ENCODE data around the gene TRAPPC2. TPM values are rescaled to one million over a fixed set of nuclear protein-coding genes. Genes with fewer than 3 reads are reported as not detected.
A peak's percentile ranks its signal among the peaks of the same experiment; 100 is the strongest.

Gene TRAPPC2
- total and polyA plus RNA-seq, 2 of the 13 experiments (the other 11 are each of a cell fraction or from before 2014, with no cell fraction given): 4.4 to 8.1 TPM

DNA sequence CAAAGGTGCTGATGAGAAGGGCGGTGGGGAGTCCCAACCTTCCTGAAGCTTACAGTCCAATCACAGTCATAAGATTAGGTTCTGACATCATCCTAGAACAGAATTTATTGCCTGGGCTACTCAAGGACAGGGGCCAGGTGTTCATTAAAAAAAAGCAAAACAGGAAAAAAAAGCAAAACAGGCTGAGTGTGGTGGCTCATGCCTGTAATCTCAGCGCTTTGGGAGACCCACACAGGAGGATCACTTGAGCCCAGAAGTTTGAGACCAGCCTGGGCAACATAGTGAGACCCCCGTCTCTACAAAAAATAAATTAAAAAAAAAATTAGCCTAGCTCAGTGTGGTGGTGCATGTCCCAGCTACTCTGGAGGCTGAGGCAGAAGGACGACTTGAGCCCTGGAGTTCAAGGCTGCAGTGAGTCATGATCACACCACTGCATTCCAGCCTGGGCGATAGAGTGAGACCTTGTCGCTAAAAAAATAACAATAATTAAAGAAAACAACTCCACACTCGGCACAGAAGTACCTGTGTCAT is 42.5 kb downstream of the TRAPPC2 start (continued):
- TF ChIP-seq CEBPG (CRISPR knock-in tag; IDR thresholded peaks at IDR 0.05) (no peak), ZNF121 (CRISPR knock-in tag; IDR thresholded peaks at IDR 0.05) (peak; percentile 59; the same call in 1 of the 2 replicates), SP2 (CRISPR knock-in tag; IDR thresholded peaks at IDR 0.05) (no peak), TEAD3 (CRISPR knock-in tag; optimal IDR thresholded peaks at IDR 0.05; ENCODE audit: borderline replicate concordance) (peak; percentile 48), RFXAP (CRISPR knock-in tag; IDR thresholded peaks at IDR 0.05; ENCODE audit: borderline replicate concordance) (no peak), ZNF326 (CRISPR knock-in tag; IDR thresholded peaks at IDR 0.05; ENCODE audit: borderline replicate concordance) (no peak), ZBTB21 (CRISPR knock-in tag; IDR thresholded peaks at IDR 0.05) (no peak), ZSCAN21 (CRISPR knock-in tag; IDR thresholded peaks at IDR 0.05; ENCODE audit: borderline replicate concordance) (no peak), SMAD1 (CRISPR knock-in tag; IDR thresholded peaks at IDR 0.05; ENCODE audit: borderline replicate concordance, low read depth) (no peak), ZNF674 (CRISPR knock-in tag; IDR thresholded peaks at IDR 0.05; ENCODE audit: low read depth) (no peak), ZNF672 (CRISPR knock-in tag; IDR thresholded peaks at IDR 0.05) (no peak), LCORL (IDR thresholded peaks at IDR 0.05) (no peak), LCORL (CRISPR knock-in tag; IDR thresholded peaks at IDR 0.05) (no peak), RARA (CRISPR knock-in tag; IDR thresholded peaks at IDR 0.05) (peak; percentile 29; the same call in 1 of the 2 replicates), MED13 (CRISPR knock-in tag; IDR thresholded peaks at IDR 0.05) (no peak), SOX5 (CRISPR knock-in tag; IDR thresholded peaks at IDR 0.05; ENCODE audit: borderline replicate concordance) (no peak)
- TF ChIP-seq, protein P1, sequence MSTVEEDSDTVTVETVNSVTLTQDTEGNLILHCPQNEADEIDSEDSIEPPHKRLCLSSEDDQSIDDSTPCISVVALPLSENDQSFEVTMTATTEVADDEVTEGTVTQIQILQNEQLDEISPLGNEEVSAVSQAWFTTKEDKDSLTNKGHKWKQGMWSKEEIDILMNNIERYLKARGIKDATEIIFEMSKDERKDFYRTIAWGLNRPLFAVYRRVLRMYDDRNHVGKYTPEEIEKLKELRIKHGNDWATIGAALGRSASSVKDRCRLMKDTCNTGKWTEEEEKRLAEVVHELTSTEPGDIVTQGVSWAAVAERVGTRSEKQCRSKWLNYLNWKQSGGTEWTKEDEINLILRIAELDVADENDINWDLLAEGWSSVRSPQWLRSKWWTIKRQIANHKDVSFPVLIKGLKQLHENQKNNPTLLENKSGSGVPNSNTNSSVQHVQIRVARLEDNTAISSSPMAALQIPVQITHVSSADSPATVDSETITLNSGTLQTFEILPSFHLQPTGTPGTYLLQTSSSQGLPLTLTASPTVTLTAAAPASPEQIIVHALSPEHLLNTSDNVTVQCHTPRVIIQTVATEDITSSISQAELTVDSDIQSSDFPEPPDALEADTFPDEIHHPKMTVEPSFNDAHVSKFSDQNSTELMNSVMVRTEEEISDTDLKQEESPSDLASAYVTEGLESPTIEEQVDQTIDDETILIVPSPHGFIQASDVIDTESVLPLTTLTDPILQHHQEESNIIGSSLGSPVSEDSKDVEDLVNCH (CRISPR knock-in tag; IDR thresholded peaks at IDR 0.05): no peak
- TF ChIP-seq, protein P2, sequence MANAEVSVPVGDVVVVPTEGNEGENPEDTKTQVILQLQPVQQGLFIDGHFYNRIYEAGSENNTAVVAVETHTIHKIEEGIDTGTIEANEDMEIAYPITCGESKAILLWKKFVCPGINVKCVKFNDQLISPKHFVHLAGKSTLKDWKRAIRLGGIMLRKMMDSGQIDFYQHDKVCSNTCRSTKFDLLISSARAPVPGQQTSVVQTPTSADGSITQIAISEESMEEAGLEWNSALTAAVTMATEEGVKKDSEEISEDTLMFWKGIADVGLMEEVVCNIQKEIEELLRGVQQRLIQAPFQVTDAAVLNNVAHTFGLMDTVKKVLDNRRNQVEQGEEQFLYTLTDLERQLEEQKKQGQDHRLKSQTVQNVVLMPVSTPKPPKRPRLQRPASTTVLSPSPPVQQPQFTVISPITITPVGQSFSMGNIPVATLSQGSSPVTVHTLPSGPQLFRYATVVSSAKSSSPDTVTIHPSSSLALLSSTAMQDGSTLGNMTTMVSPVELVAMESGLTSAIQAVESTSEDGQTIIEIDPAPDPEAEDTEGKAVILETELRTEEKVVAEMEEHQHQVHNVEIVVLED (CRISPR knock-in tag; IDR thresholded peaks at IDR 0.05; ENCODE audit: borderline replicate concordance): no peak
- TF ChIP-seq, protein P3, sequence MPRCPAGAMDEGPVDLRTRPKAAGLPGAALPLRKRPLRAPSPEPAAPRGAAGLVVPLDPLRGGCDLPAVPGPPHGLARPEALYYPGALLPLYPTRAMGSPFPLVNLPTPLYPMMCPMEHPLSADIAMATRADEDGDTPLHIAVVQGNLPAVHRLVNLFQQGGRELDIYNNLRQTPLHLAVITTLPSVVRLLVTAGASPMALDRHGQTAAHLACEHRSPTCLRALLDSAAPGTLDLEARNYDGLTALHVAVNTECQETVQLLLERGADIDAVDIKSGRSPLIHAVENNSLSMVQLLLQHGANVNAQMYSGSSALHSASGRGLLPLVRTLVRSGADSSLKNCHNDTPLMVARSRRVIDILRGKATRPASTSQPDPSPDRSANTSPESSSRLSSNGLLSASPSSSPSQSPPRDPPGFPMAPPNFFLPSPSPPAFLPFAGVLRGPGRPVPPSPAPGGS (CRISPR knock-in tag; IDR thresholded peaks at IDR 0.05): no peak
- TF ChIP-seq, protein P4, sequence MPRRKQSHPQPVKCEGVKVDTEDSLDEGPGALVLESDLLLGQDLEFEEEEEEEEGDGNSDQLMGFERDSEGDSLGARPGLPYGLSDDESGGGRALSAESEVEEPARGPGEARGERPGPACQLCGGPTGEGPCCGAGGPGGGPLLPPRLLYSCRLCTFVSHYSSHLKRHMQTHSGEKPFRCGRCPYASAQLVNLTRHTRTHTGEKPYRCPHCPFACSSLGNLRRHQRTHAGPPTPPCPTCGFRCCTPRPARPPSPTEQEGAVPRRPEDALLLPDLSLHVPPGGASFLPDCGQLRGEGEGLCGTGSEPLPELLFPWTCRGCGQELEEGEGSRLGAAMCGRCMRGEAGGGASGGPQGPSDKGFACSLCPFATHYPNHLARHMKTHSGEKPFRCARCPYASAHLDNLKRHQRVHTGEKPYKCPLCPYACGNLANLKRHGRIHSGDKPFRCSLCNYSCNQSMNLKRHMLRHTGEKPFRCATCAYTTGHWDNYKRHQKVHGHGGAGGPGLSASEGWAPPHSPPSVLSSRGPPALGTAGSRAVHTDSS (CRISPR knock-in tag; conservative IDR thresholded peaks at IDR 0.05): no peak
- TF ChIP-seq, protein P5, sequence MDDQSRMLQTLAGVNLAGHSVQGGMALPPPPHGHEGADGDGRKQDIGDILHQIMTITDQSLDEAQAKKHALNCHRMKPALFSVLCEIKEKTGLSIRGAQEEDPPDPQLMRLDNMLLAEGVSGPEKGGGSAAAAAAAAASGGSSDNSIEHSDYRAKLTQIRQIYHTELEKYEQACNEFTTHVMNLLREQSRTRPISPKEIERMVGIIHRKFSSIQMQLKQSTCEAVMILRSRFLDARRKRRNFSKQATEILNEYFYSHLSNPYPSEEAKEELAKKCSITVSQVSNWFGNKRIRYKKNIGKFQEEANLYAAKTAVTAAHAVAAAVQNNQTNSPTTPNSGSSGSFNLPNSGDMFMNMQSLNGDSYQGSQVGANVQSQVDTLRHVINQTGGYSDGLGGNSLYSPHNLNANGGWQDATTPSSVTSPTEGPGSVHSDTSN (CRISPR knock-in tag; IDR thresholded peaks at IDR 0.05; ENCODE audit: borderline replicate concordance): no peak
- TF ChIP-seq, protein P6, sequence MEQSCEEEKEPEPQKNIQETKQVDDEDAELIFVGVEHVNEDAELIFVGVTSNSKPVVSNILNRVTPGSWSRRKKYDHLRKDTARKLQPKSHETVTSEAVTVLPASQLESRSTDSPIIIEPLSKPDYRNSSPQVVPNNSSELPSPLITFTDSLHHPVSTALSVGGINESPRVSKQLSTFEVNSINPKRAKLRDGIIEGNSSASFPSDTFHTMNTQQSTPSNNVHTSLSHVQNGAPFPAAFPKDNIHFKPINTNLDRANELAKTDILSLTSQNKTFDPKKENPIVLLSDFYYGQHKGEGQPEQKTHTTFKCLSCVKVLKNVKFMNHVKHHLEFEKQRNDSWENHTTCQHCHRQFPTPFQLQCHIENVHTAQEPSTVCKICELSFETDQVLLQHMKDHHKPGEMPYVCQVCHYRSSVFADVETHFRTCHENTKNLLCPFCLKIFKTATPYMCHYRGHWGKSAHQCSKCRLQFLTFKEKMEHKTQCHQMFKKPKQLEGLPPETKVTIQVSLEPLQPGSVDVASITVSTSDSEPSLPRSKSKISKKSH (CRISPR knock-in tag; IDR thresholded peaks at IDR 0.05; ENCODE audit: borderline replicate concordance): no peak
